Stomach (tissue), 4 donors: ENCODE results near the gene CSNK2A1.

ENCODE experiments used
- CTCF ChIP-seq, 7 experiments: fragments of 450-650 bp in 4 of 7; fragments of 200-600 bp in 3 of 7; sonication (generic) in 3 of 7; IDR thresholded peaks; one replicate each; pipeline ENCODE4 v1.5.1; 2016 to 2019; ENCODE audit warnings: antibody characterized with exemption in 7 of 7, control low read depth in 2 of 7, mild to moderate bottlenecking in 1 of 7
- EP300 ChIP-seq: sonication (generic); formaldehyde crosslinking; IDR thresholded peaks from one replicate; pipeline ENCODE4 v1.6.1; 2017; ENCODE audit warnings: antibody characterized with exemption
- POLR2A ChIP-seq, 4 donors: fragments of 450-650 bp; IDR thresholded peaks; one replicate each; pipeline ENCODE4 v1.6.1; 2016; ENCODE audit warnings: antibody characterized with exemption in 4 of 4, control low read depth in 2 of 4, mild to moderate bottlenecking in 1 of 4, moderate library complexity in 1 of 4

GRCh38 chr20:528923-529604 lies 14.5 kb downstream of the CSNK2A1 start:
- TF ChIP-seq CTCF (IDR thresholded peaks at IDR 0.05) (no peak), POLR2A (IDR thresholded peaks at IDR 0.05) (no peak), EP300 (no peak)
